SHP77 treated with DMSO at 0.1 percent for 48 hours (cell line): Measurements from ENCODE around the gene COL6A3.
"Not testable (repeated sequence)": the region's sequence is repeated elsewhere in the genome, so short reads cannot be mapped to it uniquely, and the experiment has no call there.

Source experiments
- DNase-seq: peaks from one replicate; lab custom pipeline; 2025; lab: John Stamatoyannopoulos, UW

COL6A3 gene

DNA sequence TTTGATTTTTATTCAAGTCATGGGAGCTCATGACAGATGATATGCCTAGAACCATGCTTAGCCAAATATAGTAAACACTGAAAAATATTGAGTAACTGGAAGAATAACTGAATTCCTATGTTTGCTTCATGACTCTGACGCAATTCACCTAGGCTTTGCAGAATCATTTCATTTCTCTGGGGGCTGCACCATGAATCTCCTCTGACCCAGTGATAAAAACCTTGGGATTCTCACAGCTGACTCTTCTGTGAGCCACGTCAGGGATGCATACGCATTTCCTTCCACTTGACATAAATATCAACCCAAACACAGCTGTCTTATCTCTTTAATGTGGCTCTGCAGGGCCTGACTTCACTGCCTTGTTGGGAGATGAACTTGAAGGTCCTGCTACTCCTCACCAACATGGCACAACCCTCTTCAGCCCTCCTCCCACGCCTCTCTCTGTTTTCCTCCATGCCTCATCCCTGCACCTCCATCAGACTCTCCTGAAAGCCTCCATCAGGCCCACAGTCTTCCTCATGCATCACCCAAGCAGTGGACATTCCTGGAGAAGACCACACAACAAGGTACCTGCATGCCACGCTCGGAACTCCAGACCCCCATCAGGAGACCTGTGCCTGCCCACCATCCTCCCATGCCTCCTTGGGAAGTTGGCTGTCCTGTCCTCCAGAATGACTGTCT, 29.8 kb downstream of the COL6A3 start:
- DNase-seq = no peak

GRCh38 chr2:237380768-237381167, 33.2 kb downstream of the COL6A3 start:
- no peak for DNase-seq

GRCh38 chr2:237379636-237380035, 34.3 kb downstream of the COL6A3 start:
- DNase-seq = no peak

GRCh38 chr2:237378650-237379049, 35.3 kb downstream of the COL6A3 start:
- no peak for DNase-seq

DNA sequence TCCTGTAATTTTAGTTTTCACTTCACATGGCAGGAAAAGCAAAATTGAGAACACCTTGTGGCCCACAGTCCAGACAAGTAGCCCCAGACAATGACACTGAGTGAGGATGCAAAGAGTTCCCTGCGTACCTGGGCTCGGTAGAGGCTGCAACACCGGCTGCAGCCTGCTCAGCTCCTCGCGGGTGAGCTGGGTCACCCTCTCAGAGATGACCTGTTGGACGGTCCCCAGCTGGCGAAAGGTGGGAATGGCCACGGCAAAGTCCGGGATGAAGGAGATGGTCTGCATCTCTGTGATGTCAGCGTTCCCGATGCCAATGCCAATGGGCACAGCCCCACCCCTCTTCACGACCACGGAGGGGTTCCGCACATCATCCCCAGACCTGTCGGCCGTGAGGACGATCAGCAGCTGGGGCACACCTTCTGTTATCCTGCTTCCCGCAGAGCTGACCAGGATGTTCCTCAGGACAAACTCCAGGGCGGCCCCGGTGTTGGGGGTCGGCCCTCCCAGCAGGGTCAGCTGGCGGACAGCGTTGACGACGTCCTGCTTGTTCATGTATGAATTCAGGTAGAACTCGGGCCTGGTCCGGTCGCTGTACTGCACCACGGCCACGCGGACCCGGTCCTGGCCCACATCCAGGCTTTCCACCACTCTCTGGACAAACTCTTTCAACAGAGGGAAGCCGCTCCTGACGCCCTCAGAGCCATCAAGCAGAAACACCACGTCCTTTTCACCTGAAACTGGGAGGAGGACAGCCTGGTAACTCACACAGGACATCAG, 39.5 kb downstream of the COL6A3 start:
- DNase-seq = no peak

- DNase-seq = no peak
Measured at GRCh38 chr2:237371856-237372255, 42.1 kb downstream of the COL6A3 start.

- DNase-seq = no peak
Measured at GRCh38 chr2:237365671-237366070, 48.3 kb downstream of the COL6A3 start.

- DNase-seq = no peak
Measured at GRCh38 chr2:237364655-237365054, 49.3 kb downstream of the COL6A3 start.

DNA sequence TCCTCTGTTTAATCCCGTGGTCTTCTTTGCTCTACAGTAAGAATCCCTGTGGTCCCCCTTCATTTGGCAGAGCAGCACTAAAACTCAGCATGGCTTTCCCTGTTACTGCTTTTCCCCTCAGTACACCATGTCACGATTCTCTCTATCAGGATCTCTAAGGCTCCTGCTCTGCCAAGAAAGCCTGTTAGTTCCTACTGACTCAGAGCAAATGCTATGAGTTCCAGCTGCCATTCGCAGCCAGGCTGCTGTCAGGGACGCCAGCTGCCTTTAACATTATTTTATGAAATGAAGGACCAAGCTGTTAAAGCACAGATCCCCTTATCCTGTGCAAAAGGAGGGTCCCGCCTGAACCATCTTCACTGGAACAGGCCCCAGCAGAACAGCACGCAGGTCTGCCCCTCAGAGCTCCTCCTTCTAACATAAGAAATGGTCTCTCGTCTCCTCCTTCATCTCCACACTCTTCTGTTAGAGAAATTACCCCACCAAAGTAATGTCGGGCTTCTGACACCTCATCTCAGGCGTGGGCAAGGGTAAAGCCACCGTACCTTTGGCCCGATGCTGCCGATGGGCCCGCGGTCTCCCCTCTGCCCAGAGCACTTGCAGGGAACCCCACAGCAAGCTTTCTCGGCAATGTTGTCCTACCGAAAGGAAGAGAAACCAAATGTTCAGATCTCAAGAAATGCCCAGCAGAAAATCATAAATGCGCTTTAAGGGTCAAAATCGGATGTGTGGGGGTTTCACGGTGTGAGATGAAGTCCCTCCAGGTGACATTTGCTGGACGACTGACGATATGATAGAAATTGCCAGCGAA, 52.6 kb downstream of the COL6A3 start:
- DNase-seq = no peak

- no peak for DNase-seq
Measured at GRCh38 chr2:237359894-237360780, 53.8 kb downstream of the COL6A3 start.

DNA sequence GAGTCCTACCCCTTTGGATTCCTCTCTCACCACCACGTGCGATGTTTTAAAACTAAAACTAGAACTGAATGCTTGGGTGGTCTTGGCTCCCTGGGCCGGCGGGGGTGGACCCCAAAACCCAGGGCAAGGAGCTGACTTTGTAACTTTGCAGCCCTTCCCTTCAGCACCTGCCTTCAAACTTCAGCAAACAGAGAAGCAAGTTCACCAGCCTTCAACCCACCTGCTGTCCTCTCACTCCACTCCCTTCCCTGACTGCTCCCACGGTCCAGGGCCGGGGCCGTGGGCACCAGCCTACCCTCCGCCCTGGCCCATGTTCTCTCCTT, 54.5 kb downstream of the COL6A3 start:
- no peak for DNase-seq

DNA sequence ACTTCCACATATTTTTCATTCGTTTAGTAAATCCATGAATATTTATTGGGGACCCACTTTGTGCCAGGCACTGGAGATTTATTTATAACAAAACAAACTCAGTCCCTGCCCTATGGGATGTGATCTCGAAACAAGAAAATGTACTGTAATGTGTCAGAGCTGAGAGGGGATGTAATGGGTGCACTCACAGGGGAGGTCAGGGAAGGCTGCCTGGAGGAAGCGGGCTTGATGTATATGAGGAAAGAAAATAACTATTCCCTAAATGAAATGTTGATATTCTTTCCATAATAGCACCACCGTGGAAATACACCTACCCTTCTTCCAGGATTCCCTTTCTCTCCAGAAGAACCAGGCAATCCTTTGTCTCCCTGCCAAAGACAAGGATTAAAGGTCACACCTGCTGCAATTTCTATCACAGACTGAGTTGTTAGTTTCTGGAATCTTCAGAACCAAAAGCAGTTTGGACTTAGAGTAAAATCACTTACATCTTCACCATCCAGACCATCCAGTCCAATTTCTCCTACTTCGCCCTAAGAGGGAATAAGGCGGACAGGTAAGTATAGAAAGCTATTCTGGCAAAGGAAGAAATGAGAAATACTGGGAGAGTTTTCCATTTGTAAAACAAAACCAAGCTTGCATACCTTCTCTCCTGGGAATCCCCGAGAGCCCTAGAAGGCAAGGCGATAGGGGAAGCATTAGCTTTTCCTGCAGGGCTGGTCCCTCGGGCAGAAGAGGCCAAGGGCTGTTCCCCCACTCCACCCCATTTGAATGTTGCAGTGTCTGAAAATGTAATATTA, 55.0 kb downstream of the COL6A3 start:
- no peak for DNase-seq

GRCh38 chr2:237355701-237356100, 58.3 kb downstream of the COL6A3 start:
- DNase-seq = no peak

DNA sequence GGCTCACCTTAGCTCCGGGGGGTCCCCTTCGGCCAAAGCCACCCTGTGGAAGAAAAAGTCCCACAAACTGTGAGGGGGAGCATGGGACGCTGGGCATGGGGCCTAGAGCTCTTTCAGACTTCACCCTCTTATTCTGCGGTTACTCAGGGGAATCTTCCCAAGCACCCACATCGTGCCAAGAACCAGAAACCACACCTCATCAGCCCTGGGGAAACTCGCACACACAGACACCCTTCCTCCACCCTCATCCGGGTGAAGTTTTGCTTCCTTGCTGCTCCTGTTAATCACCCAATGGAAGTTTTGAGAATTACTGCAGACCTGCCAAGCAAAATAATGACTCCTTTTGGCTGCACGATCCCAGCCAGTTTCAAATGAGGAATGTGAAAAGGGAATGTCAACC, 59.1 kb downstream of the COL6A3 start:
- DNase-seq = no peak

- not testable (repeated sequence) for DNase-seq
Measured at GRCh38 chr2:237354172-237354571, 59.8 kb downstream of the COL6A3 start.

GRCh38 chr2:237353215-237353614, 60.7 kb downstream of the COL6A3 start:
- no peak for DNase-seq

- DNase-seq = no peak
Measured at GRCh38 chr2:237352279-237352845, 61.6 kb downstream of the COL6A3 start.

- no peak for DNase-seq
Measured at GRCh38 chr2:237351796-237352195, 62.2 kb downstream of the COL6A3 start.

GRCh38 chr2:237351046-237351445, 62.9 kb downstream of the COL6A3 start:
- no peak for DNase-seq

GRCh38 chr2:237350597-237350996, 63.4 kb downstream of the COL6A3 start:
- DNase-seq = no peak

DNA sequence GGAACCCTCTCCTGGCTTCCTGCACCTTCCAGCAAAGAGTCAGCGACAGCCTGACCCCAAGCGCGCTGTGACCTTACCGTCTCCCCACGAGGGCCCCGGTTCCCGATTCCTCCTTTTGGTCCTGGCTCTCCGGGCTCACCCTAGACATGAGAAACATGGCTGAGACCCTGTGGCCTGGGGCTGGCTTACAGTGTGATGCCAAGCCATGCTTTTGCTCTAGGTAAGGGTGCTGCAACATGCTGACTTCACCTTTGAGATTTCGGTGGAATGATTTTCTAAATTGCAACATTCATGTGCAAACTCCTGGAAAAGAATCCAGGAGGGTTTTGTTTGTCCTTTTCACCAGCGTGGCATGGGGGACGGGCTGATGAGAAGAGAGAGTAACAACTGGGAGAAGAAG, 63.9 kb downstream of the COL6A3 start:
- DNase-seq = no peak
